Smooth muscle cell (in vitro differentiated cells): ENCODE data around the gene EYA2. TPM values are rescaled to one million over a fixed set of nuclear protein-coding genes. Genes with fewer than 3 reads are reported as not detected.

Experiments used
- DNase-seq: peaks from one replicate; lab custom pipeline; 2025; ENCODE audit not compliant: unreplicated experiment; lab: John Stamatoyannopoulos, UW
- H2AFZ ChIP-seq: fragments of 200-600 bp; sonication (generic); 2 replicates; pipeline ENCODE4 v1.6.0; 2016; ENCODE audit warnings: antibody characterized with exemption, low read depth, mild to moderate bottlenecking
- H3F3A ChIP-seq: fragments of 200-600 bp; sonication (generic); 2 replicates; pipeline ENCODE4 v1.6.0; 2017; ENCODE audit warnings: antibody characterized with exemption, low read depth
- H3K27ac ChIP-seq: fragments of 200-600 bp; sonication (generic); 2 replicates; pipeline ENCODE4 v1.5.1; 2016; ENCODE audit warnings: low read depth, mild to moderate bottlenecking
- H3K27me3 ChIP-seq: fragments of 200-600 bp; sonication (generic); 2 replicates; pipeline ENCODE4 v1.6.1; 2016; ENCODE audit warnings: low read depth, mild to moderate bottlenecking
- H3K36me3 ChIP-seq: fragments of 200-600 bp; sonication (generic); 2 replicates; pipeline ENCODE4 v1.5.1; 2016; ENCODE audit warnings: low read depth
- H3K4me1 ChIP-seq: fragments of 200-600 bp; sonication (generic); 2 replicates; pipeline ENCODE4 v1.5.1; 2016; ENCODE audit warnings: low read depth
- H3K4me2 ChIP-seq: fragments of 200-600 bp; sonication (generic); 2 replicates; pipeline ENCODE4 v1.6.0; 2016; ENCODE audit warnings: mild to moderate bottlenecking
- H3K4me3 ChIP-seq: fragments of 200-600 bp; sonication (generic); 2 replicates; pipeline ENCODE4 v1.5.1; 2016; ENCODE audit warnings: mild to moderate bottlenecking
- H3K79me2 ChIP-seq: fragments of 200-600 bp; sonication (generic); 2 replicates; pipeline ENCODE4 v1.6.0; 2016; ENCODE audit warnings: low read depth, mild to moderate bottlenecking
- H3K9ac ChIP-seq: fragments of 200-600 bp; sonication (generic); 2 replicates; pipeline ENCODE4 v1.6.0; 2016; ENCODE audit warnings: low read depth
- H3K9me3 ChIP-seq: fragments of 200-600 bp; sonication (generic); replicated peaks from 2 replicates; pipeline ENCODE4 v1.5.1; 2016; ENCODE audit warnings: low read depth
- H4K20me1 ChIP-seq: fragments of 200-600 bp; sonication (generic); 2 replicates; pipeline ENCODE4 v1.6.0; 2016; ENCODE audit warnings: low read depth
- CTCF ChIP-seq: fragments of 200-600 bp; sonication (generic); IDR thresholded peaks from 2 replicates; pipeline ENCODE4 v1.5.1; 2017; ENCODE audit warnings: borderline replicate concordance, mild to moderate bottlenecking, antibody characterized with exemption; ENCODE audit not compliant: insufficient read depth, poor library complexity, severe bottlenecking
- WGBS: methylation state at CpG from one replicate; pipeline ENCODE4 v1.1.7; 2016; ENCODE audit warnings: low lambda C conversion rate; 5-methylcytosine and 5-hydroxymethylcytosine counted together
- polyA plus RNA-seq: library from polyadenylated mRNA; unstranded; fragments of >200 nt; fragmentation: Nextera tagmentation; extraction: Ambion mirVana; gene quantifications from 2 replicates; pipeline ENCODE4 v1.2.1, GENCODE V29; 2016
- total RNA-seq: library from RNA; depleted of rRNA; stranded (reverse); fragments of >200 nt; gene quantifications from 2 replicates; pipeline ENCODE4 v1.2.3, GENCODE V29; 2014

Gene EYA2
- total and polyA plus RNA-seq, 2 experiments from 2014 or later, result 0.98 to 1.3 TPM

GRCh38 chr20:47212606-47213207 is 318.1 kb downstream of the EYA2 start:
- H3K4me1 ChIP-seq, result no peaks in the 10 kb centered on the region
- H3K27me3 ChIP-seq, result no peaks in the 10 kb centered on the region
- H3F3A ChIP-seq, result no peaks in the 10 kb centered on the region
- WGBS, result 98% methylated on average over 9 of the region's 9 CpGs
- H4K20me1 ChIP-seq, result peaks cover 35% of the 10 kb centered on the region
- no peak overlapping the region for H3K4me2 ChIP-seq
- no peak for DNase-seq
- no peak for TF ChIP-seq CTCF
- H3K9me3 ChIP-seq, result no peaks in the 10 kb centered on the region
- peaks cover 4% of the 10 kb centered on the region for H3K36me3 ChIP-seq
- peaks cover 6% of the 10 kb centered on the region for H3K79me2 ChIP-seq
- no peak overlapping the region for H3K27ac ChIP-seq
- H3K9ac ChIP-seq, result no peak overlapping the region
- H2AFZ ChIP-seq, result no peak overlapping the region
- H3K4me3 ChIP-seq, result no peak overlapping the region

- H3K36me3 ChIP-seq, result peaks cover 4% of the 10 kb centered on the region
Observed at GRCh38 chr20:47213966-47214365, 319.3 kb downstream of the EYA2 start.

GRCh38 chr20:47215653-47216397 is 321.2 kb downstream of the EYA2 start:
- Histone ChIP-seq H3K4me2 (no peak overlapping the region), H4K20me1 (peaks cover 35% of the 10 kb centered on the region), H3K79me2 (peaks cover 6% of the 10 kb centered on the region), H2AFZ (no peak overlapping the region), H3K36me3 (peaks cover 13% of the 10 kb centered on the region), H3K27ac (no peak overlapping the region), H3K27me3 (no peaks in the 10 kb centered on the region), H3F3A (no peaks in the 10 kb centered on the region), H3K4me1 (no peaks in the 10 kb centered on the region), H3K4me3 (no peak overlapping the region), H3K9me3 (no peaks in the 10 kb centered on the region), H3K9ac (no peak overlapping the region)
- no peak for DNase-seq
- no peak for TF ChIP-seq CTCF
- 93% methylated on average over 10 of the region's 10 CpGs for WGBS

More at GRCh38 chr20:47213966-47214365, 319.3 kb downstream of the EYA2 start:
- Histone ChIP-seq H2AFZ (no peak overlapping the region), H3K4me3 (no peak overlapping the region), H3K27ac (no peak overlapping the region), H3K79me2 (peaks cover 6% of the 10 kb centered on the region), H3K4me1 (no peaks in the 10 kb centered on the region), H4K20me1 (peaks cover 35% of the 10 kb centered on the region), H3K4me2 (no peak overlapping the region), H3K9me3 (no peaks in the 10 kb centered on the region), H3K27me3 (no peaks in the 10 kb centered on the region), H3K9ac (no peak overlapping the region), H3F3A (no peaks in the 10 kb centered on the region)
- 96% methylated on average over 9 of the region's 9 CpGs for WGBS
- no peak for DNase-seq
- TF ChIP-seq CTCF, result no peak
